HepG2 (cell line): ENCODE data around the gene SLC39A2. TPM values are rescaled to one million over a fixed set of nuclear protein-coding genes. Genes with fewer than 3 reads are reported as not detected.

Experiments used
- ARID4A ChIP-seq: sonication (generic); formaldehyde crosslinking; IDR thresholded peaks from 2 replicates; pipeline ENCODE4 v1.5.0; 2020; ENCODE audit warnings: mild to moderate bottlenecking, missing genetic modification reagents, borderline replicate concordance
- ATF3 ChIP-seq: sonication (generic); formaldehyde crosslinking; IDR thresholded peaks from 2 replicates; pipeline ENCODE4 v1.4.0; 2020; ENCODE audit warnings: missing genetic modification reagents
- BCL6 ChIP-seq: IDR thresholded peaks from 2 replicates; pipeline ENCODE4 v1.6.1; 2016; ENCODE audit warnings: missing genetic modification reagents, missing compliant biosample characterization
- CCDC6 ChIP-seq: sonication (generic); formaldehyde crosslinking; IDR thresholded peaks from 2 replicates; pipeline ENCODE4 v1.8.1; 2022; ENCODE audit warnings: mild to moderate bottlenecking, missing genetic modification reagents, moderate library complexity
- GABPA ChIP-seq, 2 experiments: IDR thresholded peaks; 2 replicates each; pipeline ENCODE4 v1.6.1; 2011 to 2016; ENCODE audit warnings: low read depth in 2 of 2, low read length in 1 of 2, missing biosample characterization in 1 of 2, missing genetic modification characterization in 1 of 2
- IRF1 ChIP-seq: sonication (generic); formaldehyde crosslinking; IDR thresholded peaks from 2 replicates; pipeline ENCODE4 v1.4.0; 2020; ENCODE audit warnings: low read depth, mild to moderate bottlenecking, missing genetic modification reagents
- NFYC ChIP-seq: IDR thresholded peaks from 2 replicates; pipeline ENCODE4 v1.6.1; 2016; ENCODE audit warnings: missing genetic modification reagents, missing compliant biosample characterization
- ONECUT2 ChIP-seq: sonication (generic); formaldehyde crosslinking; IDR thresholded peaks from 2 replicates; pipeline ENCODE4 v1.4.0; 2020; ENCODE audit warnings: missing genetic modification reagents
- PRMT3 ChIP-seq: sonication (generic); formaldehyde crosslinking; IDR thresholded peaks from 2 replicates; pipeline ENCODE4 v1.8.1; 2022; ENCODE audit warnings: low read depth, mild to moderate bottlenecking, moderate library complexity, missing genetic modification reagents, borderline replicate concordance
- ZNF746 ChIP-seq: sonication (generic); formaldehyde crosslinking; IDR thresholded peaks from 2 replicates; pipeline ENCODE4 v1.8.0; 2022; ENCODE audit warnings: mild to moderate bottlenecking, missing genetic modification reagents
- polyA plus RNA-seq, 8 experiments: library from polyadenylated mRNA; depleted of rRNA in 3 of 8; stranded (reverse) in 7 of 8; unstranded in 1 of 8; fragments of >200 nt; fragmentation: Illumina TruSeq in 4 of 8; extraction: Trizol in 4 of 8; gene quantifications; 2 replicates each; pipeline versions ENCODE4 v1.2.1 to v1.2.3, GENCODE V29; 2011 to 2016; ENCODE audit warnings: low read depth in 4 of 8, missing spikeins in 1 of 8, mixed read lengths in 1 of 8; ENCODE audit not compliant: insufficient read depth in 1 of 8
- total RNA-seq, 5 experiments: library from RNA; depleted of rRNA; stranded (reverse); fragments of >200 nt; fragmentation: Illumina TruSeq; extraction: Trizol; gene quantifications; 2 replicates each; pipeline ENCODE4 v1.2.3, GENCODE V29; 2016; ENCODE audit warnings: low read depth in 1 of 5
- TF ChIP-seq, protein P1 (sequence below): sonication (generic); formaldehyde crosslinking; IDR thresholded peaks from 2 replicates; pipeline ENCODE4 v1.9.0; 2021; ENCODE audit warnings: missing genetic modification reagents, mild to moderate bottlenecking, borderline replicate concordance
- TF ChIP-seq, protein P2 (sequence below): sonication (generic); formaldehyde crosslinking; IDR thresholded peaks from 2 replicates; pipeline ENCODE4 v1.5.0; 2020; ENCODE audit warnings: mild to moderate bottlenecking, missing genetic modification reagents
- TF ChIP-seq, protein P3 (sequence below): sonication (generic); formaldehyde crosslinking; IDR thresholded peaks from 2 replicates; pipeline ENCODE4 v1.8.0; 2022; ENCODE audit warnings: mild to moderate bottlenecking, missing genetic modification reagents, moderate library complexity

The SLC39A2 gene
- total and polyA plus RNA-seq, 2 of the 13 experiments (the other 11 are each of a cell fraction or from before 2014, with no cell fraction given) = 0.08 to 0.11 TPM

DNA sequence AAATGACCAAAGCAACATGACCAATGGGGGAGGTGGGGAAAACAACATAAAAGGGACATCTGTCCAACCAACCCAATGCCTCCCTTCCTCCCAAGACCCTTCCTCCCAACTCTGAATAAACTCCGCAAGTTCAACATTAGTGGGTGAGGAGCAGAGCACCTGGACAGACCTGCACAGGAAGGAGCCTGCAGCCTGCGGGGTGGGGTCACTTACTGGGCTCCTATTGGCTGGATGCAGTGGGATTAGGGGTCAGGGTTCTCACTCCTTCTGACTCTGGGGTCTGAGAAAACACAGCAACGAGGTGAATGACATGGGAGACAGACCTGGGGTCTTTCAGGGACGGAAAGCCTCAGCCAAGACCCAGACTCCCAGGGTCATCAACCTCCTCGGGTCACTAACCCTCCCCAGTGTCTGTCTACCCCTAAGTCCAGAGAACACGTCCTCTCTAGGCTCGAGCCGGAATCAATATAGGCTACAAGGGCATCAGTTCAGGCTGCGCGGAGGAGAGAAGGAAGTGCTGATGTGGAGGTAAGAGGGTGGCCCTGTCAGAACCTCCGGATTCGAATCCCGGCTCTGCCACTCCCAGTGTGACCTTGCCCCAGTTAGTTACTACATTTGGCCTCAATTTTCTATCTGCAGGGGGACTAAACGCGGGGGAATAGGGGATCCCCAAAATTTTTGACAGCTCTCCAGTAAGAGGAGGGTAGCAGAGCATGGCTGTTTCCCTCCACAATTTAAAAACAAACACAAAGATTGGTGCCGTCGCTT lies 24.9 kb downstream of the SLC39A2 start (continued):
- TF ChIP-seq, protein P1, sequence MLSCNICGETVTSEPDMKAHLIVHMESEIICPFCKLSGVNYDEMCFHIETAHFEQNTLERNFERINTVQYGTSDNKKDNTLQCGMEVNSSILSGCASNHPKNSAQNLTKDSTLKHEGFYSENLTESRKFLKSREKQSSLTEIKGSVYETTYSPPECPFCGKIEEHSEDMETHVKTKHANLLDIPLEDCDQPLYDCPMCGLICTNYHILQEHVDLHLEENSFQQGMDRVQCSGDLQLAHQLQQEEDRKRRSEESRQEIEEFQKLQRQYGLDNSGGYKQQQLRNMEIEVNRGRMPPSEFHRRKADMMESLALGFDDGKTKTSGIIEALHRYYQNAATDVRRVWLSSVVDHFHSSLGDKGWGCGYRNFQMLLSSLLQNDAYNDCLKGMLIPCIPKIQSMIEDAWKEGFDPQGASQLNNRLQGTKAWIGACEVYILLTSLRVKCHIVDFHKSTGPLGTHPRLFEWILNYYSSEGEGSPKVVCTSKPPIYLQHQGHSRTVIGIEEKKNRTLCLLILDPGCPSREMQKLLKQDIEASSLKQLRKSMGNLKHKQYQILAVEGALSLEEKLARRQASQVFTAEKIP (CRISPR knock-in tag) = no peak
- TF ChIP-seq CCDC6 (peak; percentile 31; the same call in 1 of the 2 replicates), PRMT3 (CRISPR knock-in tag) (0 out of 2 replicates have a peak, but pooled peaks have one; percentile 36), GABPA (IDR thresholded peaks at IDR 0.05; ENCODE audit: low read depth, low read length) (no peak), GABPA (CRISPR knock-in tag; IDR thresholded peaks at IDR 0.05; ENCODE audit: low read depth) (peak; percentile 44), ATF3 (CRISPR knock-in tag) (no peak), NFYC (0 out of 2 replicates have a peak, but pooled peaks have one; percentile 26), ONECUT2 (CRISPR knock-in tag) (0 out of 2 replicates have a peak, but pooled peaks have one; percentile 35), ARID4A (CRISPR knock-in tag) (no peak), ZNF746 (0 out of 2 replicates have a peak, but pooled peaks have one; percentile 37), IRF1 (no peak; the same call in 1 of the 2 replicates), BCL6 (peak; percentile 62; the same call in 1 of the 2 replicates)
- TF ChIP-seq, protein P2, sequence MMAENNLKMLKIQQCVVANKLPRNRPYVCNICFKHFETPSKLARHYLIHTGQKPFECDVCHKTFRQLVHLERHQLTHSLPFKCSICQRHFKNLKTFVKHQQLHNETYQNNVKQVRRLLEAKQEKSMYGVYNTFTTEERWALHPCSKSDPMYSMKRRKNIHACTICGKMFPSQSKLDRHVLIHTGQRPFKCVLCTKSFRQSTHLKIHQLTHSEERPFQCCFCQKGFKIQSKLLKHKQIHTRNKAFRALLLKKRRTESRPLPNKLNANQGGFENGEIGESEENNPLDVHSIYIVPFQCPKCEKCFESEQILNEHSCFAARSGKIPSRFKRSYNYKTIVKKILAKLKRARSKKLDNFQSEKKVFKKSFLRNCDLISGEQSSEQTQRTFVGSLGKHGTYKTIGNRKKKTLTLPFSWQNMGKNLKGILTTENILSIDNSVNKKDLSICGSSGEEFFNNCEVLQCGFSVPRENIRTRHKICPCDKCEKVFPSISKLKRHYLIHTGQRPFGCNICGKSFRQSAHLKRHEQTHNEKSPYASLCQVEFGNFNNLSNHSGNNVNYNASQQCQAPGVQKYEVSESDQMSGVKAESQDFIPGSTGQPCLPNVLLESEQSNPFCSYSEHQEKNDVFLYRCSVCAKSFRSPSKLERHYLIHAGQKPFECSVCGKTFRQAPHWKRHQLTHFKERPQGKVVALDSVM (CRISPR knock-in tag) = no peak
- TF ChIP-seq, protein P3, sequence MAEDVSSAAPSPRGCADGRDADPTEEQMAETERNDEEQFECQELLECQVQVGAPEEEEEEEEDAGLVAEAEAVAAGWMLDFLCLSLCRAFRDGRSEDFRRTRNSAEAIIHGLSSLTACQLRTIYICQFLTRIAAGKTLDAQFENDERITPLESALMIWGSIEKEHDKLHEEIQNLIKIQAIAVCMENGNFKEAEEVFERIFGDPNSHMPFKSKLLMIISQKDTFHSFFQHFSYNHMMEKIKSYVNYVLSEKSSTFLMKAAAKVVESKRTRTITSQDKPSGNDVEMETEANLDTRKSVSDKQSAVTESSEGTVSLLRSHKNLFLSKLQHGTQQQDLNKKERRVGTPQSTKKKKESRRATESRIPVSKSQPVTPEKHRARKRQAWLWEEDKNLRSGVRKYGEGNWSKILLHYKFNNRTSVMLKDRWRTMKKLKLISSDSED = no peak
